SHP77 (cell line): ENCODE measurements around the gene GRIN1.
"Not testable (repeated sequence)": the region's sequence is repeated elsewhere in the genome, so short reads cannot be mapped to it uniquely, and the experiment has no call there.

ENCODE experiments used
- DNase-seq, 2 experiments: peaks; one replicate each; lab custom pipeline; 2025; lab: John Stamatoyannopoulos, UW

GRIN1 gene

DNA sequence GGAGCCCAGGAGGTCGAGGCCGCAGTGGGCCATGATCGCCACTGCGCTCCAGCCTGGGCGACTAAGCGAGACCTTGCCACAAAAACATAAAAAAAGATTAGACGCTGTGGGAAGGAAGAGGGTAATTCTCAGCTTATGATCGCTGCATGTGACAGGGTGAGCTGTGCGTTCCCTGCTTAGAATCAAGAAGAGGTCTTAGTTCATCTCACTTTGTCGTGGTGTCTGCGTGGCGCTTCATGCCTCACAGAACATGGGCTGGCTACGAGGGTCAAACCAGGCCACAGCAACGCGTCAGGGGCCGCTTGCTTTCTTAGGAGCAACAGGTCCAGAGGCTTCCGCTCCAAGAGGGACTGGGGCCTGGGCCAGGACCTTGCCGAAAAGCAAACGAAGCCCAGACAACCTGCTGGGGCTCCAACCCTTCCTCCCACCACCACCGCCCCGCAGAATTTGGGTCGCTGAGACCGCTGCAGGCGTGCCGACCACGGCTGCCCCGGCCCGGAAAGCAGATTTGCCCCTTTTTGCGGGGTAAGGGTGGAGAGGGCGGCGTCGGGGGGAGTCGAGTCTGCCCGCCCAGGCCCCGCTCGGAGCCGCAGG lies 10.0 kb upstream of the GRIN1 start:
- DNase-seq: peak in 1 of 2 experiments; percentile 13

DNA sequence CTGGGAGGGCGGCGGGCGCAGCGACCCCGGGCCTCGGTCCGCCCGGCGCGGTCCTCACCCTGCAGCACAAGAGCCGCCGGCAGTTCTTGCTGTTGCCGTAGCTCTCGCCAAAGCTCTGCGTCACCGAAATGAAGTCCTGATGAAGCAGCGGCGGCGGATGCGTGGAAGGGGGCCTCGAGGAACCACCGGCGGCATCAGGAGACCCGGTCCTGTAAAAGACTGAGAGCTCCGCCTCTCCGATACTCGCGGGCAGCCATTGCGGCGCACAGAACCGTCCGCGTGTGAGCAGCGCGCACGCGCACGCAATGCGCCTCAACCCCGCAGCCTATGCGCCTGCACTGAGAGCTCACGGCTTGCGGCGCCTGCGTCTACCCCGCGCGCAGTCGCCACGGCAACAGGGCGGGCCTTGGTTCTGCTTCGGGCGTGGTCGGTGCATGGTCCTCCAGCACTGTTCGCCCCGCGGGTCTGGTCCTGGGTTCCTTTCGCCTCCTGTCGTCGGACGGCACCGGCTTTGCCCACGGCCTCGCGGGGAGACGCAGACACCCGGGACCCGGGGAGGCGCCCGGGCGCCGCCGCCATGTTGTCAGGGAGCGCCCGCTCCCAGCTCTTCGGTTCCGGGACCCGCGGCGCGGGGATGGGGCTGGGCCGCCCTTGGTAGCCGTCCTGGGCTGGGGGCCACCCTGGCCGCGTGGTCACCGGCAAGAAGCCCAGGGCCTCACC lies 9.3 kb upstream of the GRIN1 start:
- peak; percentile 88 to 93 for DNase-seq

GRCh38 chr9:137130176-137130755 lies 8.7 kb upstream of the GRIN1 start:
- peak in 1 of 2 experiments; percentile 21 for DNase-seq

- no peak for DNase-seq
Measured at GRCh38 chr9:137134191-137134590, 4.8 kb upstream of the GRIN1 start.

GRCh38 chr9:137135154-137135553 lies 3.8 kb upstream of the GRIN1 start:
- not testable (repeated sequence) for DNase-seq

DNA sequence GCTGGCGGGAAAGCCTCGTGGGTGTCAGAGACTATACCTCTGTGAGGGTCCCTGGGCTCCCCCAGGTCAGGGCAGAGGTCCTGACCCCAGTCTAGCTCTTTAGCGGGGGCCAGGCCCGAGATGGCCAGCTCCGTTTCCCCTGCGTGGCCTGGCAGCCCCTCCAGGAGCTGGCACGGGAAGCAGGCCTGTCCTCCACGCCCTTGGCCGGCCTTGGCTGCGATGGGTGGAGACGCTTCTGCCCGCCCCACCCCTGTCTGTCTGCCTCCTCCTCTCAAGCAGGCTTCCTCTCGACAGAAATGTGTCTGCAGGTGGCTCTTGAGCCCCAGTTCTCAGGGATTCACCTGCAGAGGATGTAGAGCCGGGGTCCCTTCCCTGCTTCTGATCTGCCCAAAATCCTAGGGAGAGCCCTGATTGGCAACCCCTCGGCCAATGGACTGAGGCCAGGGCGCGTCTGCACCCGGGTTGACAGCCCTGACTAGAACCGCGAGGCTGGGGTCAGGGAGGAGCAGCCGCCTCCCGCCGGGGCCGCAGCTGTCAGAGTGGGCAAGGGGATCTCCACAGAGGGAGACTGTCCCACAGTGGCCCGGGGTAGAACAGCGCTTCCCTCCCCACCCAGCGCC lies 2.6 kb upstream of the GRIN1 start:
- peak in 1 of 2 experiments; percentile 47 for DNase-seq

DNA sequence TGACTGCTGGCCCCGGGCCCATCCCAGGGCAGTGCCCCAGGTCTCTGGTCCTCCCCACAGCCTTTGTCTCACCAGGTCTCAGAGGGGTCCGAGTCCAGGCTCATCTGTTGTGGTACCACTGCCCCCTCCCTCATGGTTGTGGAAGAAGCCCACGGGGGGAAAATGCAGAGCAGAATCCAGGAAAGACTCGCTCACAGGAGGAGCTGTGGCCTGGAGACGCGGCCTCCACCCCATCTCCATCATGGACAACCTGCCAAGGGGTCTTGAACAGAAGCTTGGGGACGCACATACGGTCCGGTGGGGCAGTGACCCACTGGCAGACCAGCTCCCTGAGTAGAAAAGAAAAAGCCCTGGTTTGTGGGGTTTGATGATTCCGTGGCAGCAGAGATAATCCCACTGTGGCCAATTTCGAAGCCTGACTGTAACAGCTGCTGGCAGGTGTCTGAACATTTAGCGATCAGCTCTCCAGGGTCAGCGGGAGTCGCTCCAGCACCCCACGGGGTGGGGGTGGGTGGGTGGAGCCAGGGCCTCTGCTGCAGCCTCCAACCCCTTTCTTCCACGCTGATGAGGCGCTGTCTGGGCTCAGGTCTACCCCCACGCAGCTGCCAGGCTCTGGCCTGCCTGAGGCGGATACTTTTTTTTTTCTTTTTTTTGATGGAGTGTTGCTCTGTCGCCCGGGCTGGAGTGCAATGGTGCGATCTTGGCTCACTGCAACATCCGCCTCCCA lies 1.9 kb upstream of the GRIN1 start:
- no peak for DNase-seq

GRCh38 chr9:137138058-137138721 lies 764 bp upstream of the GRIN1 start:
- no peak for DNase-seq

GRCh38 chr9:137139468-137140150 lies 655 bp downstream of the GRIN1 start:
- no peak for DNase-seq

- DNase-seq: no peak
Measured at GRCh38 chr9:137140151-137141012, 1.4 kb downstream of the GRIN1 start.

DNA sequence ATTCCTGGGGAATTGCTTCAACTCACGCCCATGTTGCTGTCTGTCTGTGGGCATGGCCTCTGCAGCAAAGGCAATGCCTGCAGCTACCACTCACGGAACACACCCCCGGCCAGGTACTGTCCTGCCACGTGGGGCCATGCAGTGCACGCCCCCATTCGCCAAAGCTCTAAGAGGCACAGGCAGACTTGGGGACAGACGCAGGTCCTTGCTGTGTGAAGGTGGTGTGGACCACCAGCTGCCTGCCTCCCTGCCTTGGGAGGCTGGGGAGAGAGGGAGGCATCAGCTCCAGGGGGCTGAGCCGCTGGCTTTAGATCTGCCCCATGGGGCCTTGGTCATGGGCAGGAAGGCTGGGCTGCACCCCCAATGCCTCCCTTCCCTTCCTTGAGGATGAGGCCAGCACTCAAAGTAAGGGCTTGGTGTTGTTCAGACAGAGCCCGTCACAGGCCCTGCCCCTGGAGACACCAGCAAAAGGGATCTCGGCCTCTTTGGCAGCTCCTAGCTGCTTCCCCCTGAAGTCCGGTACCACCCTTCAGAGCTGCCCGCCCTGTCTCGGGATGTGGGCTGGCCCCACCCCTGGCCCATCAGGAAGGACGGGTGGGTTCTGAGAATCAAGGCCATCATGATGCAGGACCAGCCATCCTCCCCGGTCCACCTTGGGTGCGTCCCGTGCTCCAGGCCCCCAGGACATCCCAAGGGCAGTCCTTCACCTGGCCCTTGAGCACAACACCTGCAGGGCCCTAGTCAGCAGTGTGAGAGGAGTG lies 2.3 kb downstream of the GRIN1 start:
- no peak for DNase-seq

DNA sequence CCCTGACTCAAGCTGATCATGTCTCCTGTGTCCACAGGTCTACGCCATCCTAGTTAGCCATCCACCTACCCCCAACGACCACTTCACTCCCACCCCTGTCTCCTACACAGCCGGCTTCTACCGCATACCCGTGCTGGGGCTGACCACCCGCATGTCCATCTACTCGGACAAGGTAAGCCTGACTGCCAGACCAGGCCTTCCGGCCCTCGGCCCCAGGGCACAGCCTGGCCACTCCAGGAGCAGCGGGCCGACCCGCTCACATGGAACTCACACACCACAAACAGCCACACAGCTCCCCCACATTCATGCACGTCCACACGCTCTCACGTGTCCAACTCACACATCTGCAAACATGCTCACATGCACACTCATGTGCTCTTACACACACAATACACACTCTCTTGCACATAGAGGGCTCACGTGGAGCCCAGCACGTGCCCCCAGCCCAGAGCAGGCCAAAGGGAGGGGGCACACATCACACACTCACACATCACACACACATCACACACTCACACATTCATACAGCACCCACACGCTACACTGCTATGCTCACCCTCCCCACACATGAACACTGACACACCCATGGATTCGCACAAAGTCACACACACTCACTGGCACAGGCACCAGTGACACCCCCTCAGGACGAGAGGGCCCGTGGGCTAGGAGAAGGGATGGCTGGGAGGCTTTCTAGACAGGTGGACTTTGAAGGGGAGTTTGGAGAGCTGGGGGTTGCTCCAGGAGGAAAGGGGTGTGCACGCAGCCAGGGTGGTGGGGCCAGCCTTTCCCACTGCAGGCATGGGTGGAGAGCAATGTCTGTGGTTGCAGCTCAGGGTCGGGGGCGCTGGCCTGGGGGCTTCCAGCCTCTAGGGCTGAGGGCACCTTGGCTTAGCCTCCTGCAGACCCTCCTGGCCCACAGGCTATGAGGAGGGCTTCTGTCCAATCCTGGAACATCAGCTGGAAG lies 3.3 kb downstream of the GRIN1 start:
- DNase-seq: no peak

- DNase-seq: no peak
Measured at GRCh38 chr9:137143459-137143858, 4.5 kb downstream of the GRIN1 start.

DNA sequence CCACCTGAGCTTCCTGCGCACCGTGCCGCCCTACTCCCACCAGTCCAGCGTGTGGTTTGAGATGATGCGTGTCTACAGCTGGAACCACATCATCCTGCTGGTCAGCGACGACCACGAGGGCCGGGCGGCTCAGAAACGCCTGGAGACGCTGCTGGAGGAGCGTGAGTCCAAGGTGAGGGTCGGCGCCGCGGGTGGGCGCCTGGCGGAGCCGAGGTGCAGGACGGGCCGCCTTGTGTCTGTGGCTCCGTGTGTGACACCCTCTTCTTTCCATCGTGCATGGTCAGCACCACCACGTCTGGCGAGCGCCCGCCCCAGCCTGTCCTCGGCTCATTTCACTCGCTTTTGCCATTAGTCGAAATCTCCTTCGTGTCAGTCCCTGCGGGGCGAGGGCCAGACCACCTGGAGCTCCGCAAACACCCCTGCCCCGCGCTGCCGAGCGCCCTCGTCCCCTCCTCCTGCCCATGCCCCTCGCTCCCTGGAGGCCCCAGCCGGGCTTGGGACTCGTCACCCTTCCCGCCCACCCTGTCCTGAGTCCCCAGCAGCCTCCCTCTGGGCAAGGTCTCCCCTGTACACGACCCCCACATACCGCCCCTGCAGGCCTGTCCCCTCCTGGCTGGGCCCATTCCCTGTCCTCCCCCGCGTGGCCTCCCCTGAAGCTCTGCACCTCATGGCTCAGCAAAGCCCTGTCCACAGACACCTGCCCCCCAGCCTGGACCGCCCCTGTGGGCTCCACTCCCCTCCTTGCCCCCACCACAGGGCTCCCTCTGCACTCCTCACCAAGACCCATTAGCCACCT lies 7.0 kb downstream of the GRIN1 start:
- DNase-seq: no peak

- DNase-seq: no peak
Measured at GRCh38 chr9:137146527-137146918, 7.6 kb downstream of the GRIN1 start.

- no peak for DNase-seq
Measured at GRCh38 chr9:137147091-137147792, 8.3 kb downstream of the GRIN1 start.

DNA sequence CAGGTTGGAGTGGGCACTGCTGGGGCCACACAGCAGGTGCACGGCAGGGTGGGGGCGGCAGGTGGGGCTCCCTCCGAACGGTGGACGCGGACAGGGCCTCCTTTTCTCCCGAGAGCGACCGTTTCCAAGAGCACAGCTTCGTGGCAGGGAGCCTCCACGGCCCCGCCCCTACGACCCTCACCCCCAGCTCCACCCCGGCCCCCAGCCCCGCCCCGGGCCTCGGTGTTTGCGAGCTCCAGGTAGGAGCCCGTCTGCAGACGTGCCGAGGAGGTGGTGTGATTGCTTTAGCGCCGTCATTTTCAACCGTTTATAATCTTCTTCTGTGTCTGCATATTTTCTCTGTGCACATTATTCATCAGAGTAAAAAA lies 8.8 kb downstream of the GRIN1 start:
- no peak for DNase-seq
